ENCODE results near the gene CAMTA2. TPM values are rescaled to one million over a fixed set of nuclear protein-coding genes. Genes with fewer than 3 reads are reported as not detected.
"Not testable (repeated sequence)": the region's sequence is repeated elsewhere in the genome, so short reads cannot be mapped to it uniquely, and the experiment has no call there.

CAMTA2 gene
- total RNA-seq = 70.7 and 73.7 TPM in 2 replicates

GRCh38 chr17:4986951-4987766 lies at the start of gene CAMTA2:
CAMTA2 (minus strand) TSS chr17:4987675; CDS start chr17:4986222, 1,453 bp downstream.
- intact Hi-C loops (cut with micrococcal nuclease) = loop anchor here (1.0 to 5.0 kb wide), 3 partner anchors 20 to 275 kb away; partner anchors contain the start of genes ARRB2, PFN1 and SPAG7

- intact Hi-C loops (cut with micrococcal nuclease) = no loop called here
Measured at GRCh38 chr17:5035315-5035714, 47.8 kb upstream of the CAMTA2 start, which contains the start of gene SLC52A1. SLC52A1 (minus strand) TSS chr17:5035426; CDS start chr17:5034606, 820 bp downstream.

GRCh38 chr17:5034651-5035050 lies 47.2 kb upstream of the CAMTA2 start:
- intact Hi-C loops (cut with micrococcal nuclease) = no loop called here

GRCh38 chr17:5034063-5034462 lies 46.6 kb upstream of the CAMTA2 start:
- intact Hi-C loops (cut with micrococcal nuclease) = no loop called here

GRCh38 chr17:5033352-5034015 lies 46.0 kb upstream of the CAMTA2 start:
- intact Hi-C loops (cut with micrococcal nuclease) = no loop called here

GRCh38 chr17:5032865-5033264 lies 45.4 kb upstream of the CAMTA2 start:
- intact Hi-C loops (cut with micrococcal nuclease) = no loop called here

GRCh38 chr17:5031365-5032082 lies 44.0 kb upstream of the CAMTA2 start:
- intact Hi-C loops (cut with micrococcal nuclease) = loop anchor here (1.0 kb wide), 1 partner anchor 31 kb away; no protein-coding TSS in a partner anchor

GRCh38 chr17:5030168-5030567 lies 42.7 kb upstream of the CAMTA2 start:
- intact Hi-C loops (cut with micrococcal nuclease) = not testable (repeated sequence)

GRCh38 chr17:5027916-5028315 lies 40.4 kb upstream of the CAMTA2 start:
- intact Hi-C loops (cut with micrococcal nuclease) = no loop called here

GRCh38 chr17:5027299-5027698 lies 39.8 kb upstream of the CAMTA2 start:
- intact Hi-C loops (cut with micrococcal nuclease) = no loop called here

- intact Hi-C loops (cut with micrococcal nuclease) = no loop called here
Measured at GRCh38 chr17:5024604-5025003, 37.1 kb upstream of the CAMTA2 start.

GRCh38 chr17:5023588-5024147 lies 36.2 kb upstream of the CAMTA2 start:
- intact Hi-C loops (cut with micrococcal nuclease) = no loop called here

- intact Hi-C loops (cut with micrococcal nuclease) = no loop called here
Measured at GRCh38 chr17:5022171-5022711, 34.8 kb upstream of the CAMTA2 start.

GRCh38 chr17:5020502-5021023 lies 33.1 kb upstream of the CAMTA2 start:
- intact Hi-C loops (cut with micrococcal nuclease) = no loop called here

- intact Hi-C loops (cut with micrococcal nuclease) = no loop called here
Measured at GRCh38 chr17:5019475-5019956, 32.0 kb upstream of the CAMTA2 start.

GRCh38 chr17:5014357-5014756 lies 26.9 kb upstream of the CAMTA2 start:
- intact Hi-C loops (cut with micrococcal nuclease) = no loop called here

GRCh38 chr17:5011928-5012327 lies 24.5 kb upstream of the CAMTA2 start:
- intact Hi-C loops (cut with micrococcal nuclease) = no loop called here

GRCh38 chr17:5003214-5003867 lies 15.9 kb upstream of the CAMTA2 start:
- intact Hi-C loops (cut with micrococcal nuclease) = no loop called here

- intact Hi-C loops (cut with micrococcal nuclease) = no loop called here
Measured at GRCh38 chr17:5002121-5002788, 14.8 kb upstream of the CAMTA2 start.

GRCh38 chr17:5000237-5000639 lies 12.8 kb upstream of the CAMTA2 start:
- intact Hi-C loops (cut with micrococcal nuclease) = no loop called here
